HEK293T (cell line): ENCODE measurements around the gene PLCB2.

Experiments
- ARNT ChIP-seq: fragments of 450-650 bp; IDR thresholded peaks from 2 replicates; pipeline ENCODE4 v1.6.1; 2017; ENCODE audit warnings: mild to moderate bottlenecking
- BHLHE40 ChIP-seq: fragments of 450-650 bp; IDR thresholded peaks from 2 replicates; pipeline ENCODE4 v1.6.1; 2016; ENCODE audit warnings: mild to moderate bottlenecking, moderate library complexity, borderline replicate concordance
- FOXK2 ChIP-seq: fragments of 450-650 bp; IDR thresholded peaks from 2 replicates; pipeline ENCODE4 v1.6.1; 2016; ENCODE audit warnings: mild to moderate bottlenecking
- FOXM1 ChIP-seq: fragments of 450-650 bp; IDR thresholded peaks from 2 replicates; pipeline ENCODE4 v1.6.1; 2017; ENCODE audit warnings: mild to moderate bottlenecking, borderline replicate concordance
- HDGF ChIP-seq: fragments of 450-650 bp; IDR thresholded peaks from 2 replicates; pipeline ENCODE4 v1.6.1; 2017; ENCODE audit warnings: antibody characterized with exemption, borderline replicate concordance
- LEF1 ChIP-seq: fragments of 450-650 bp; IDR thresholded peaks from 2 replicates; pipeline ENCODE4 v1.6.1; 2017; ENCODE audit warnings: mild to moderate bottlenecking, borderline replicate concordance
- SUZ12 ChIP-seq: fragments of 450-650 bp; IDR thresholded peaks from 2 replicates; pipeline ENCODE4 v1.6.1; 2016; ENCODE audit warnings: mild to moderate bottlenecking
- TARDBP ChIP-seq: fragments of 450-650 bp; IDR thresholded peaks from 2 replicates; pipeline ENCODE4 v1.6.1; 2016
- ZNF384 ChIP-seq: fragments of 450-650 bp; IDR thresholded peaks from 2 replicates; pipeline ENCODE4 v1.6.1; 2016
- TF ChIP-seq, protein P1 (sequence below): fragments of 450-650 bp; IDR thresholded peaks from 2 replicates; pipeline ENCODE4 v1.6.1; 2016

DNA sequence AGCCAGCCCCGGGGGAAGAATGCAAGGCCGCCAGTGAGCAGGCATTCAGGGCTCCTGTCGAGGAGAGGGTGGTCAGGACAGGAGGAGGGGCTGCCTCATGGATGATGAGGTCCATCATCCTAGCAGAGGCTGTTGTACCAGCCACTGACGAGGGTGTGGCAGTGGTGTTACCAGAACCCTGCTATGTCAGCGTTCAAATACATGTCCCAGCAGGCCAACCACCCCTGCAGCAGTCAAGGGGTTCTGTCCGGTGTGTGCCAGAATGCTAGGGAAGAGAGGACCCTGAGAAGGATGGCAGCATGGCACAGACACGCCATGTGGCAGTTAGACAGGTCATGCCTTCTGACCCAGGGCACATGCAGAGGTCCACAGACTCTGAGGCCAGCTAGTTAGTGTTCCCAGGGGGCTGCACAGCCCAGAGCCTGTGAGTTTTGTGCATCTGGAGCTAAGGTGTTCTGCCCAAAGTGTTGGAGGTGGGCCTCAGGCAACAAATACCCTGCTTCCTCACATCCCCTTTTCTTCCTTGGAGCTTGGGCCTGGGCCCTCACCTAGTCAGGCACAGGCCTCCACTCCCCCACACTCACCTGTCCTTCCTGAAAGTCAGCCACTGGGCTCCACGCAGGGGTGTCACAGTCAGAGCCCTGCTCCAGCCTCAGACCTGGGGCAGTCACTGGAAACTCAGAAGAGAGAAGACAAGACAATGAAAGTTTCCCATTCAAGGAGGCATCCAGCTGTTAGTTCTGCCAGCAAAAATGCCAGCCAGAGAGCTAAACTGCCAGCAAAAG lies 61.0 kb downstream of the PLCB2 start:
- TF ChIP-seq ARNT (no peak), FOXK2 (no peak), FOXM1 (no peak), BHLHE40 (no peak), ZNF384 (no peak), TARDBP (no peak), LEF1 (no peak), SUZ12 (no peak), HDGF (no peak)
- TF ChIP-seq, protein P1, sequence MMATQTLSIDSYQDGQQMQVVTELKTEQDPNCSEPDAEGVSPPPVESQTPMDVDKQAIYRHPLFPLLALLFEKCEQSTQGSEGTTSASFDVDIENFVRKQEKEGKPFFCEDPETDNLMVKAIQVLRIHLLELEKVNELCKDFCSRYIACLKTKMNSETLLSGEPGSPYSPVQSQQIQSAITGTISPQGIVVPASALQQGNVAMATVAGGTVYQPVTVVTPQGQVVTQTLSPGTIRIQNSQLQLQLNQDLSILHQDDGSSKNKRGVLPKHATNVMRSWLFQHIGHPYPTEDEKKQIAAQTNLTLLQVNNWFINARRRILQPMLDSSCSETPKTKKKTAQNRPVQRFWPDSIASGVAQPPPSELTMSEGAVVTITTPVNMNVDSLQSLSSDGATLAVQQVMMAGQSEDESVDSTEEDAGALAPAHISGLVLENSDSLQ, result no peak
